Nephron progenitor cell (in vitro differentiated cells): ENCODE data around the gene CNN1.

Experiments used
- DNase-seq: peaks from one replicate; pipeline ENCODE4 v3.0.0; 2021
- H3K27ac Mint-ChIP-seq: 2 replicates; pipeline ENCODE4 v1.8.0; 2021; ENCODE audit warnings: mild to moderate bottlenecking, moderate library complexity, mixed read lengths
- H3K27me3 Mint-ChIP-seq: 2 replicates; pipeline ENCODE4 v1.8.0; 2021; ENCODE audit warnings: mild to moderate bottlenecking, low read depth, mixed read lengths; ENCODE audit not compliant: poor library complexity
- H3K36me3 Mint-ChIP-seq: 2 replicates; pipeline ENCODE4 v1.8.0; 2021; ENCODE audit warnings: low read depth, mixed read lengths
- H3K4me1 Mint-ChIP-seq: 2 replicates; pipeline ENCODE4 v1.8.0; 2021; ENCODE audit warnings: mixed read lengths
- H3K4me3 Mint-ChIP-seq: 2 replicates; pipeline ENCODE4 v1.8.0; 2021; ENCODE audit warnings: mild to moderate bottlenecking, moderate library complexity, mixed read lengths
- H3K9me3 Mint-ChIP-seq: 2 replicates; pipeline ENCODE4 v1.8.0; 2021; ENCODE audit warnings: mild to moderate bottlenecking, moderate library complexity, mixed read lengths
- CTCF ChIP-seq: fragments of 200-600 bp; sonication (generic); IDR thresholded peaks from 2 replicates; pipeline ENCODE4 v1.5.0; 2021; ENCODE audit warnings: antibody characterized with exemption

CNN1 gene

GRCh38 chr19:11496391-11497163 lies 42.1 kb upstream of the CNN1 start:
- Mint-ChIP-seq H3K36me3 (peaks cover 11% of the 10 kb centered on the region), H3K4me3 (no peak overlapping the region), H3K27me3 (no peaks in the 10 kb centered on the region), H3K27ac (no peak overlapping the region), H3K9me3 (no peaks in the 10 kb centered on the region), H3K4me1 (no peaks in the 10 kb centered on the region)
- peak; percentile 77 for DNase-seq
- peak; percentile 71 for TF ChIP-seq CTCF

GRCh38 chr19:11499220-11499726 lies 39.4 kb upstream of the CNN1 start:
- TF ChIP-seq CTCF: no peak
- Mint-ChIP-seq H3K27me3 (no peaks in the 10 kb centered on the region), H3K4me1 (peaks cover 2% of the 10 kb centered on the region), H3K4me3 (no peak overlapping the region), H3K36me3 (peaks cover 11% of the 10 kb centered on the region), H3K27ac (no peak overlapping the region), H3K9me3 (no peaks in the 10 kb centered on the region)
- DNase-seq: no peak

- Mint-ChIP-seq H3K9me3 (no peaks in the 10 kb centered on the region), H3K27ac (no peak overlapping the region), H3K36me3 (peaks cover 11% of the 10 kb centered on the region), H3K27me3 (no peaks in the 10 kb centered on the region), H3K4me3 (no peak overlapping the region), H3K4me1 (peaks cover 9% of the 10 kb centered on the region)
- no peak for TF ChIP-seq CTCF
- DNase-seq: no peak
Measured at GRCh38 chr19:11499890-11500420, 38.7 kb upstream of the CNN1 start.

- no peak for TF ChIP-seq CTCF
- peaks cover 11% of the 10 kb centered on the region for H3K36me3 Mint-ChIP-seq
- H3K27ac Mint-ChIP-seq: peak overlapping the region; percentile 77
- H3K9me3 Mint-ChIP-seq: no peaks in the 10 kb centered on the region
- peak overlapping the region; percentile 88 for H3K4me3 Mint-ChIP-seq
- peaks cover 27% of the 10 kb centered on the region for H3K4me1 Mint-ChIP-seq
- no peak for DNase-seq
- H3K27me3 Mint-ChIP-seq: peaks cover 3% of the 10 kb centered on the region
Measured at GRCh38 chr19:11504502-11505031, 34.1 kb upstream of the CNN1 start.

- peak; percentile 98 for DNase-seq
- H3K4me3 Mint-ChIP-seq: peak overlapping the region; percentile 88
- peak overlapping the region; percentile 77 for H3K27ac Mint-ChIP-seq
- no peaks in the 10 kb centered on the region for H3K9me3 Mint-ChIP-seq
- TF ChIP-seq CTCF: no peak
- peaks cover 3% of the 10 kb centered on the region for H3K27me3 Mint-ChIP-seq
- peaks cover 27% of the 10 kb centered on the region for H3K4me1 Mint-ChIP-seq
- H3K36me3 Mint-ChIP-seq: peaks cover 7% of the 10 kb centered on the region
Measured at GRCh38 chr19:11505032-11505503, 33.6 kb upstream of the CNN1 start.
